Esophagus (tissue), 2 donors: ENCODE data around the gene OTUD3. TPM values are rescaled to one million over a fixed set of nuclear protein-coding genes. Genes with fewer than 3 reads are reported as not detected.

Experiments
- H3K27ac ChIP-seq, 2 donors: one replicate each; pipeline ENCODE4 v1.5.1; 2013; ENCODE audit warnings: low read depth in 2 of 2, mild to moderate bottlenecking in 2 of 2, inconsistent platforms in 1 of 2, low read length in 1 of 2, moderate library complexity in 1 of 2
- H3K27me3 ChIP-seq, 2 donors: one replicate each; pipeline ENCODE4 v1.6.1; 2013; ENCODE audit warnings: low read length in 2 of 2, control low read depth in 1 of 2, mild to moderate bottlenecking in 1 of 2; ENCODE audit not compliant: insufficient read depth in 2 of 2, control insufficient read depth in 1 of 2
- H3K36me3 ChIP-seq, 2 donors: one replicate each; pipeline ENCODE4 v1.6.1; 2013; ENCODE audit warnings: low read length in 1 of 2; ENCODE audit not compliant: control insufficient read depth in 2 of 2, insufficient read depth in 2 of 2
- H3K4me1 ChIP-seq, 2 donors: one replicate each; pipeline ENCODE4 v1.6.1; 2013; ENCODE audit warnings: low read length in 1 of 2; ENCODE audit not compliant: control insufficient read depth in 2 of 2, insufficient read depth in 2 of 2
- H3K4me3 ChIP-seq, 2 donors: one replicate each; pipeline ENCODE4 v1.5.1; 2013; ENCODE audit warnings: low read length in 2 of 2, mild to moderate bottlenecking in 2 of 2, low read depth in 1 of 2, moderate library complexity in 1 of 2
- H3K9me3 ChIP-seq, 2 donors: one replicate each; pipeline ENCODE4 v1.6.1; 2013; ENCODE audit warnings: mild to moderate bottlenecking in 2 of 2, low read depth in 1 of 2, low read length in 1 of 2, moderate library complexity in 1 of 2; ENCODE audit not compliant: control insufficient read depth in 2 of 2, insufficient read depth in 1 of 2
- WGBS, 2 donors: extraction: QIAGEN DNeasy Blood & Tissue Kit; methylation state at CpG; one replicate each; pipeline ENCODE4 v1.1.7; 2013; 5-methylcytosine and 5-hydroxymethylcytosine counted together
- polyA plus RNA-seq, 2 donors: library from polyadenylated mRNA; stranded (reverse); fragments of 200-250 nt; gene quantifications; one replicate each; pipeline ENCODE4 v1.2.3, GENCODE V29; 2013
- donor health status: healthy with polysubstance abuse.
- donor health status: Bipolar disorder and iron deficiency.

OTUD3 gene
- polyA plus RNA-seq, 2 donors: 1.4 to 2.4 TPM

- Histone ChIP-seq H3K4me1 (no peaks in the 10 kb centered on the region), H3K27me3 (no peaks in the 10 kb centered on the region), H3K9me3 (no peaks in the 10 kb centered on the region), H3K4me3 (no peak overlapping the region), H3K36me3 (no peaks in the 10 kb centered on the region), H3K27ac (no peak overlapping the region)
- 56 to 71% methylated on average over 7 of the region's 7 CpGs for WGBS, 2 donors
Observed at GRCh38 chr1:19940486-19941205, 58.5 kb downstream of the OTUD3 start.

- WGBS, 2 donors: 82 to 90% methylated on average over 3 of the region's 3 CpGs
- Histone ChIP-seq H3K4me1 (no peaks in the 10 kb centered on the region), H3K9me3 (no peaks in the 10 kb centered on the region), H3K27ac (no peak overlapping the region), H3K27me3 (no peaks in the 10 kb centered on the region), H3K36me3 (no peaks in the 10 kb centered on the region), H3K4me3 (no peak overlapping the region)
Observed at GRCh38 chr1:19941206-19941568, 59.0 kb downstream of the OTUD3 start.

- H3K36me3 ChIP-seq: no peaks in the 10 kb centered on the region
- no peaks in the 10 kb centered on the region for H3K9me3 ChIP-seq
- no peaks in the 10 kb centered on the region for H3K4me1 ChIP-seq
- no peak overlapping the region for H3K4me3 ChIP-seq
- no peak overlapping the region for H3K27ac ChIP-seq
- WGBS, 2 donors: 71 to 73% methylated on average over 3 of the region's 3 CpGs
- no peaks in the 10 kb centered on the region for H3K27me3 ChIP-seq
Observed at GRCh38 chr1:19942088-19942487, 59.9 kb downstream of the OTUD3 start.

DNA sequence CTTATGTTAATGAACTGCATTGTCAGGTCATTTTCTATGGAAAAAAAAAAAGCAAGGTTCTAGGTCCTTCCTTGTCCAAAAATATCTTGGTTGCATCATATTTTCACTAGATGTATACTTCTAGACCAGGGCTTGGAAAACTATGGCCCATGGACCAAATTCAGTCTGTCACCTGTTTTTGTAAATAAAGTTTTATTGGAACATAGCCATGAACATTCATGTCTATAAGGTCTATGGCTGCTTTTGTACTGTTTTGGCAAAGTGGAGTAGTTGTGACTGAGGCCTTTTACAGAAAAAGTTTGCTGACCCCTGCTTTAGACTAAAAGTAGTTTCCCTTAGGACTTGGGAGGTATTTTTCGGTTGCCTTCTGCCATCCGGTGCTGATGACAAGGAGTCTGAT, 60.5 kb downstream of the OTUD3 start:
- no peak overlapping the region for H3K27ac ChIP-seq
- H3K9me3 ChIP-seq: no peaks in the 10 kb centered on the region
- H3K27me3 ChIP-seq: no peaks in the 10 kb centered on the region
- H3K4me3 ChIP-seq: no peak overlapping the region
- H3K4me1 ChIP-seq: no peaks in the 10 kb centered on the region
- no peaks in the 10 kb centered on the region for H3K36me3 ChIP-seq
- WGBS, 2 donors: 86 to 92% methylated on average over 2 of the region's 2 CpGs

- 22 to 23% methylated on average over 2 of the region's 2 CpGs for WGBS, 2 donors
- H3K27ac ChIP-seq: no peak overlapping the region
- H3K9me3 ChIP-seq: no peaks in the 10 kb centered on the region
- H3K27me3 ChIP-seq: no peaks in the 10 kb centered on the region
- no peaks in the 10 kb centered on the region for H3K4me1 ChIP-seq
- H3K4me3 ChIP-seq: no peak overlapping the region
- no peaks in the 10 kb centered on the region for H3K36me3 ChIP-seq
Observed at GRCh38 chr1:19945914-19946313, 63.7 kb downstream of the OTUD3 start.

DNA sequence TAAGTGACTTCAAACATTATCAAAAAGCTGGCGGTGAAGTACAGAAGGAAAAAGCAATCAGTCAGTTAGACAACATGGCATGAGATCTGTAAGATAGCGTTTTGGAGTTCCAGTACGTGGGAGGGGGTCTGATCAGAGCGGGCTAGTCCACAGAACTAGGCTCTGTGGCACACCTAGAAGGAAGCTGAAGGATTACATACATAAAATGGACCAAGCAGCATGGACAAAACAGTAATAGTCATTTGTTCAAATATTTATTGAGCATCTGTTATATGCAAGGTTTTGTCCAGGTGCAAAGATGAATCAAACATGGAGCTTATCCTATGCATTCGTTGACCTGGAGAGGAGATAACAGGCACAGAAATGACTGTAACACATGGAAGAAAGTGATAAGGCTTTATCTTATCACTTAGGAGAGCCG, 64.1 kb downstream of the OTUD3 start:
- no peaks in the 10 kb centered on the region for H3K9me3 ChIP-seq
- 38 to 40% methylated on average over 6 of the region's 6 CpGs for WGBS, 2 donors
- H3K27me3 ChIP-seq: no peaks in the 10 kb centered on the region
- no peaks in the 10 kb centered on the region for H3K4me1 ChIP-seq
- no peak overlapping the region for H3K27ac ChIP-seq
- no peaks in the 10 kb centered on the region for H3K36me3 ChIP-seq
- no peak overlapping the region for H3K4me3 ChIP-seq

GRCh38 chr1:19946971-19947370, 64.8 kb downstream of the OTUD3 start:
- WGBS, 2 donors: 66 to 72% methylated on average over 3 of the region's 3 CpGs
- H3K9me3 ChIP-seq: no peaks in the 10 kb centered on the region
- no peaks in the 10 kb centered on the region for H3K27me3 ChIP-seq
- no peak overlapping the region for H3K27ac ChIP-seq
- H3K36me3 ChIP-seq: no peaks in the 10 kb centered on the region
- H3K4me3 ChIP-seq: no peak overlapping the region
- H3K4me1 ChIP-seq: no peaks in the 10 kb centered on the region

- no peaks in the 10 kb centered on the region for H3K27me3 ChIP-seq
- H3K4me3 ChIP-seq: no peak overlapping the region
- no peaks in the 10 kb centered on the region for H3K36me3 ChIP-seq
- H3K4me1 ChIP-seq: no peaks in the 10 kb centered on the region
- 30 to 32% methylated on average over 2 of the region's 2 CpGs for WGBS, 2 donors
- H3K27ac ChIP-seq: no peak overlapping the region
- no peaks in the 10 kb centered on the region for H3K9me3 ChIP-seq
Observed at GRCh38 chr1:19949016-19949415, 66.8 kb downstream of the OTUD3 start.

- H3K27me3 ChIP-seq: peaks cover 0 to 6% of the 10 kb centered on the region in 2 donors
- no peak overlapping the region for H3K27ac ChIP-seq
- no peaks in the 10 kb centered on the region for H3K4me1 ChIP-seq
- no peaks in the 10 kb centered on the region for H3K9me3 ChIP-seq
- no peak overlapping the region for H3K4me3 ChIP-seq
- no peaks in the 10 kb centered on the region for H3K36me3 ChIP-seq
- WGBS, 2 donors: 89 to 90% methylated on average over 2 of the region's 2 CpGs
Observed at GRCh38 chr1:19954059-19954458, 71.9 kb downstream of the OTUD3 start.

DNA sequence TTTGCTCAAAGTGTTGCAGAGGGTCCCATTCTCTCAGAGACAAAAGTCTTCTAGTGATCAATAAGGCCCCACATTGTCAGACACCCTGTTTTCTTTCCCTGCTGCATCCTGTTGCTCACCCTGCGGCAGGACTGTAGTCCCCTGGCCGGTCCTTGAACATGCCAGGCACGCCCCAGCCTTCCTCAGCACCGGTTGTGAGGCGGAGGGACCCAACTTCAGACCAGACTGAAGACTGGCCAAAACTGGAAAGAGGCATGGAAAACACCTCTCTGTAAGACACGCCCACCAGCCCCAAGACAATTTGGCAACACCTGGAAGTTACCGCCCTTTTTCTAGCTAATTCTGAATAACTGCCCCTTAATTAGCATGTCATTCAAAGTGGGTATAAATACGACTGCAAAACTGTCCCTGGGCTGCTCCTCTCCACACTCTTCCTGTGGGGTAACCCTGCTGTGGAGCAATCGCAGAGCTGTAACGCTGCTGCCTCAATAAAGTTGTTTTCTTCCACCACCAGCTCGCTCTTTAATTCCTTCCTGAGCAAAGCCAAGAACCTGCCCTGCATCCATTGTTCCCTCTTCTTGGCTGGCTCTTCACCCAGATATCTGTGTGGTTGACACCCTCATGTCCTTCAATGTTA, 73.5 kb downstream of the OTUD3 start:
- Histone ChIP-seq H3K36me3 (no peaks in the 10 kb centered on the region), H3K9me3 (no peaks in the 10 kb centered on the region), H3K27ac (no peak overlapping the region), H3K4me3 (no peak overlapping the region), H3K27me3 (peaks cover 0 to 6% of the 10 kb centered on the region in 2 donors), H3K4me1 (no peaks in the 10 kb centered on the region)
- 43 to 55% methylated on average over 11 of the region's 11 CpGs for WGBS, 2 donors
